Right renal pelvis (tissue), 4 donors: ENCODE measurements around the gene LPO. TPM values are rescaled to one million over a fixed set of nuclear protein-coding genes. Genes with fewer than 3 reads are reported as not detected.
A peak's percentile ranks its signal among the peaks of the same experiment; 100 is the strongest.

Experiments
- DNase-seq, 4 donors: peaks; one replicate each; pipeline ENCODE4 v3.0.0-alpha.2; 2013; ENCODE audit warnings: low read depth in 4 of 4, low spot score in 3 of 4, missing footprints in 1 of 4
- polyA plus RNA-seq, 4 donors: library from polyadenylated mRNA; unstranded; fragments of 120-200 nt; gene quantifications; one replicate each; pipeline ENCODE4 v1.2.1, GENCODE V29; 2013; ENCODE audit not compliant: insufficient read length in 4 of 4

Gene LPO
- polyA plus RNA-seq, 4 donors: 0.10 to 0.29 (median 0.14) TPM; not detected in 1

DNA sequence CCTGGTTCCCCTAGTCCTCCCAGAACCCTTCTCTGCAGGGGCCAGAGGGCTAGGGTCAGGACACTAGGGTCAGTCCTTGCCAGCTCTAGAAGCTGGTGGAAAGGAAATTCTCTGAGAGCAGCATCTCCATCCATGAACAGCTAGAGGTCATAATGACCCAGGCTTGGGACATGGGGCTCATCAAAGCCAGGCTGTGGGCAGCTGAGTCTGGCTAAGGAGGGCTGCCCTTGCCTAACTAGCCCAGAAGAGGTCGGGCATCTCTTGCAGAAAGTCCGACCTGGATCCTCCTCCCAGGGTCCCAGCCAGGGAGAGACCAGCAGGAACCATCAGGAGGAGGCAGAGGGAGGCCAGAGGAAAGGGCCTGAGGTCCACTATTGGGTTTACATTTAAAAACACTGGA is 38.0 kb downstream of the LPO start:
- no peak for DNase-seq

- no peak for DNase-seq
These were observed 38.9 kb downstream of the LPO start for GRCh38 chr17:58277107-58277801.

DNA sequence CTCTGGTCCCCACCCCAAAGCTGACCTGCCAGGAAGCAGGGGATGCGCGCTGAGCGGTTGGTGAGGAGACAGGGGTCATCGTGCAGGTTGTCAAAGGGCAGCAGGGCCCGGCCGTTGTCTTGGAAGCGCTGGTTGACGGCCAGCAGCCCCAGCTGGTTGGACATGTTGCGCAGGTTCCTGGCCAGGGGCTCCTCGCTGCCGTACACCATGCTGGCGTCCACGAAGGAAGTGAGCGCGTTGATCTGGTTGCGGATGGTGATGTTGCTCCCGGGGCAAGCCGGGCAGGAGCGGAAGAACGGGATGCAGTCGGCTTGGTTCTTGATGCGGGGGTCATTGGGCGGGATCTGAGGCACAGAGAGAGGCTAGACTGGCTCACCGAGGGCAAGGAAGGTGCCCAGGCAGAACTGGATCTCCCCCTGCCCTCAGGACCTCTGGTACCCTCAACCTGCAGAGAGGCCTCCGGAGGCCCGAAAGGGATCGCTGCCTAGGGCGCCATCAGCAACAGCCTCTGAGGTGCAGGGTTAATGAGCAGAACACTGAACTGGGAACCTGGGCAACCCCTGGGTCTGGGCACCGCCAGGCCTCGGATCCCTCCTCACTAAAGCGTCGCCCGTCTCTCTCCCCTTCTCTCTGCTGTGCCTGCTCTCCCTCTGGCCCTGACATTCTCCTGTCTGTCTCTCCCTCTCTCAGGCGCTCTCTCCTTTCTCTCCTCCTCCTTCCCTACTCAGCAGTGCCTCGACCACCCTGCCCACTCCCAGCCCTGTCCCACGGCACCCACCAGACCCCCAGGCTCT is 39.6 kb downstream of the LPO start:
- no peak for DNase-seq

DNA sequence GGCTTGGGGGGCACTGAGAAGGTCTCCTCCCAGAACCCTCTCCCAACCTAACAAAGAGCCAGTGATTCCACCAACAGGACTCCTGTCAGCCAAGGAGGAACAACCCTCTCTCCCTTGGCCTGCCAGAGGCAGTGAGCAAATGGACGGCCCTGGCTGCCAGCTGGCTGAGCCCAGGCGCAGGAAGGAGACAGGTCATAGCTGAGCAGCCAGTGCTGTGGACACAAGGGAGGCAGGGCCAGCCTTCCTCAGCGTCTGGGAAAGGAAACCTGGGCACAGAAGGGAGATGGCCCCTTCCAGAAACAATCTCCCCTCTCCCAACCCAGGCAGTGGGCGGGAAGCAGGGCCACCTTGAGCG is 40.3 kb downstream of the LPO start:
- peak in 1 of 4 donors; percentile 0 for DNase-seq

DNA sequence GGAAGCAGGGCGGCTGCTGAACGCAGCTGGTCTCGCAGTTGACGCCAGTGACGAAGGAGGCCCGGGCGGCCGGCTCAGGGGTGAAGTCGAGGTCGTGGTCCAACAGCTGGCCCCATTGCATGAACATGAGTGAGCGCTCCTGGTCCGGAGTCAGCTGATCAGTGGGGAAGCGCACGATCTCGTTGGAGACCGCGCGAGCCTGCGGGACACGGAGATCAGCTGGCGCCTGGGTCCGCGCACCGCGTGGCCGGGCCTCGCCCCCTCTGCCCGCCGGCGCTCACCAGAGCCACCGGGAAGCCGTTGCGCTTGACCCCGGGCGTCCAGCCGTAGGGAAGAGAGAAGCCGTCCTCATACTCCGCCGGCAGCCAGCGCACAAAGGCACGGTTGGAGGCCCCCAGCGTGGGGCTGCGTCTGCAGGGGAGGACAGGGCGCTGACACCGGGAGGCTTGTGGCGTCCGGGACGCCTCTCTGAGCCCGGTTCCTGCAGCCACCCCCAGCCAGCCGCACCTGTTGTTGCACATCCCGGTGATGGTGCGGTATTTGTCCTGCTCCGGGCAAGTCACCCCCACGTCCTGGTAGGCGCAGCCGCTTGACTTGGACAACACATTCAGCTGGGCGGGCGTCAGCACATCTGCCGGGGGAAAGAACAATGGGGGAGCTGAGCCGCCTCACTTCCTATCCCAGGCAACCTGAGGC is 40.8 kb downstream of the LPO start:
- DNase-seq: peak; percentile 15 to 39 (median 35)

DNA sequence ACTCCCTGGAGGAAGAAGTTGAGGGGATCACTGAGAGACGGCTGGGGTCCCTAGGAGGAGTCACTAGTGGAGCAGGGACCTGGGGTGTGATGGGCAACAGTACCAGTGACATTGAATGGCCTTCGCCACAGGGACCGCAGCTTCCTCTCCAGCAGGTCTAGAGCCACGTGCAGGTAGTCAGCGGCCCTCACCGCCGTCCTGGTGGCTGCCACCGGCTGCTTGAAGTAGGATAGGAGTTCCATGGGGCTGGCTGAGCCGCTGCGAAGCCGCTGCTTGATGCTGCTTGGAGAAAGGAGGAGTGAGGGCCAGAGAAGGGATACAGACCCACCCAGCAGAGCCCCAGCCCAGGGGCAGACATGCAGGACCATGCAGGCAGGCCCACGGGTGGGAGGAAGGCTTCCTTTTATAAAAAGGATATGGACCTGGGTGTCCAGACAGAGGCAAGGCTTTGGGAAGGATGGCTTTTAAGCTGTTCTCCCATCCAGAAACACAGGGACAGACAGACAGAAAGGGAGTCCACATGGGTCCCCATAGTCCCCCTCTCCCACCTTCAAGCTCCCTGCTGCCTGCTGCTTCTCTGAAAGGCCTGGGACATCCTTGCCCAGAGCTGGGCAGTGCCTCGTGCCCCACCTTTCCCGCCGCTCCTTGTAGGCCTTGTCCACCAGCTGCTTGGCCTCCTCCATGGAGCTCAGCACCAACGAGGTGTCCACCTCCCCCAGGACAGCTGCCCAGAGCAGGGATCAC is 41.5 kb downstream of the LPO start:
- no peak for DNase-seq

GRCh38 chr17:58280480-58281217 is 42.3 kb downstream of the LPO start, which contains the start of gene MPO:
MPO (minus strand) TSS chr17:58280935; CDS start chr17:58280758, 177 bp downstream.
- no peak for DNase-seq

- no peak for DNase-seq
These were observed 43.2 kb downstream of the LPO start for GRCh38 chr17:58281511-58282011.

- DNase-seq: no peak
These were observed 44.1 kb downstream of the LPO start for GRCh38 chr17:58282442-58282841.

DNA sequence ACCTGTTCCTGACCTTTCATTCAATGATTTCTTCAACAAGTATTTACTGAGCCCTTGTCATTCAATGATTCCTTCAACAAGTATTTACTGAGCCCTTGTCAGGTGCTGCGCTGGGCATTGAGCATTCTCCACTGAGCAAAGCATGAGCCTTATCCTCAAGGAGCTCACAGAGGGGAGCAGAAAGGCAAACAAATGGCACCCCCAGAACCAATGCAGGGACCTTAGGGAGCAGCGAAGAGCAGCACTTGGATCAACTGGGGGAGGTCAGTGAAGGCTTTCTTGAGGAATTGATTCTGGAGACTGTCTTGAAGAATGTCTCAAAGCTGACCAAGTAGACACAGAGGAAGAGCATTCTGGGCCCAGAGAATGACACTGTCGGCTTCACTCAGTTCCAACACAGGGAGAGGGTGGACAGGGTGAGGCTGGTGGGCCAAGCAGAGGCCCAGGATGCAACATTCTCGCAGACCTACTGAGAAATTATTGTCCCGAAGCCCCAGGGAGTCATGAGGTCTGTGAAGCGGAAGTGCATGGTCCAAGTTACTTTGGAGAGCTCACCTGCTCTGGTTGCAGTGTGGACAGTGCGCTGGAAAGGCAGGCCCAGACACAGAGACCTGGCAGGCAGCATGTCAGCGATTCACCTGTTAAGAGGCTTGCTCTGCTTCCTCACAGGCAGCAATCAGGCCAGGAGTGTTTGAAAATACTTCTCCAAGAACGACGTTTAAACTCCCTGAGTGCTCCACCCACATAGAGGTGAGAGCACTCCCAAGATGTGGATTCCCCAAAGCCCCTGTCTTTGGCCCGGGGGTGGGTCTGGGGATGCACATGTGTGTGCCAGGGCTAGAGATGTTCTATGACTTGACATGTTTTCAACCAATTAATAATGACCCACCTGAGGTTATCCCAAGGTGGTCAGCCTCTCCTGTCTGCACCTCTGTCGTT is 45.6 kb downstream of the LPO start:
- no peak for DNase-seq

GRCh38 chr17:58284613-58285421 is 46.4 kb downstream of the LPO start:
- DNase-seq: no peak

DNA sequence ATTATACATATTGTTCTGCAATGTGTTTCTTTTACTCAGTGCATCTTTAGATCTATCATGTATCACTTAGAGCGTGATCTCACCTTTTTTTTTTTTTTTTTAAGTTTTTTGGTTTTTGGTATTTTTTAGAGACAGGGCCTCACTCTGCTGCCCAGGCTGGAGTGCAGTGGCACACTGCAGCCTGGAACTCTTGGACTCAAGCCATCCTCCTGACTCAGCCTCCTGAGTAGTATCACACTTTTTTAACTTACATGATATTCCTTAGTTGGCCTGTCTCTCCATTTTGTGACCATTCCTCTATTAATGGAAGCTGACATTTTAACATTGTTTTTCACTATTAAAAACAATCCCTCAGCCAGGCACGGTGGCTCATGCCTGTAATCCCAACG is 47.0 kb downstream of the LPO start:
- DNase-seq: no peak

GRCh38 chr17:58289869-58290268 is 51.5 kb downstream of the LPO start:
- no peak for DNase-seq

- no peak for DNase-seq
These were observed 52.9 kb downstream of the LPO start for GRCh38 chr17:58291246-58291645.

GRCh38 chr17:58294034-58294433 is 55.6 kb downstream of the LPO start:
- DNase-seq: no peak

- DNase-seq: no peak
These were observed 62.0 kb downstream of the LPO start for GRCh38 chr17:58300336-58300735.

DNA sequence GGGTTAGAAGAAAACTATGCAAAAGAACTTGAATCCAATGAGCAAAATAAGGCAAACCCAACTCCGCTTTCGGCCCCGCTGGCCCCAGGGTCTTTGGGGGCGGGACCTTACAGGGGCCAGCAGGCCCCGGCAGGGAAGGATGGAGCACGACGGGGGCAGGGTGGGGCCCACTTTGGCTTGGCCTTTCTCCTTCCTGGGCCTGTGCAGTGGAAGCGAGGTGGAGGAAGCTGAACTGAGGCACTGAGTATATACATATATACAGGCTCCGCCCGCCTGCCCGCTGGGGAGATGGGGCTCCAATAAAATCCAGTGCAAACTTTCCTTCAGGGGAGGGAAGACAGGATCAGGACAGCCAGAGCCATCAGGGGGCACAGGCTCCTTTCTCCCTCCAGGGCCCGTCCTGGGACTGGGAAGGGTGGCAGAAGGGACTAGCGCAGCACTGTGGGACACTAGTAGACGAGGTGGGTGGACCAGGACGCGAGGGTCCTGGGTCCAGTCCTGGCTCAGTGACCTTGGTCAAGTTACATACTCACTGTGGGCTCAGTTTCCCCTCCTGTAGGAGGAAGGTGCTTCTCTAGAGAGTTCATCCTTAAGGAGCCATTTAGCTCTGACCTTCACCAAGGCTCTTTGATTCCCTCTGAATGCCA is 63.2 kb downstream of the LPO start:
- no peak for DNase-seq
